GM11168 (cell line): Measurements from ENCODE around the gene STON1.
"Not testable (repeated sequence)": the region's sequence is repeated elsewhere in the genome, so short reads cannot be mapped to it uniquely, and the experiment has no call there.

ENCODE experiments used
- in situ Hi-C: fragments of 300-500 bp; cut with MboI; formaldehyde crosslinking; loops from one replicate; pipeline ENCODE4 v1.12.0; 2022; ENCODE audit warnings: low sequenced_read_pairs; ENCODE audit not compliant: unreplicated experiment

The STON1 gene

GRCh38 chr2:48525269-48525943 lies 4.5 kb upstream of the STON1 start:
- in situ Hi-C loops: no loop called here

GRCh38 chr2:48527226-48527885 lies 2.6 kb upstream of the STON1 start:
- in situ Hi-C loops: no loop called here

- in situ Hi-C loops: no loop called here
Observed at GRCh38 chr2:48528431-48528830, 1.5 kb upstream of the STON1 start.

GRCh38 chr2:48529194-48529593 lies 760 bp upstream of the STON1 start:
- in situ Hi-C loops: no loop called here

- in situ Hi-C loops: no loop called here
Observed at GRCh38 chr2:48529676-48530032, 300 bp upstream of the STON1 start.

- in situ Hi-C loops: no loop called here
Observed at GRCh38 chr2:48531141-48531648, 1.2 kb downstream of the STON1 start.

GRCh38 chr2:48532174-48532573 lies 2.2 kb downstream of the STON1 start:
- in situ Hi-C loops: no loop called here

- in situ Hi-C loops: no loop called here
Observed at GRCh38 chr2:48532824-48533223, 2.9 kb downstream of the STON1 start.

GRCh38 chr2:48534781-48535180 lies 4.8 kb downstream of the STON1 start:
- in situ Hi-C loops: no loop called here

GRCh38 chr2:48540237-48540935 lies 10.4 kb downstream of the STON1 start:
- in situ Hi-C loops: no loop called here

- in situ Hi-C loops: no loop called here
Observed at GRCh38 chr2:48541666-48542389, 11.9 kb downstream of the STON1 start.

GRCh38 chr2:48543895-48544294 lies 13.9 kb downstream of the STON1 start:
- in situ Hi-C loops: no loop called here

GRCh38 chr2:48545244-48545643 lies 15.3 kb downstream of the STON1 start:
- in situ Hi-C loops: no loop called here

GRCh38 chr2:48548840-48549239 lies 18.9 kb downstream of the STON1 start:
- in situ Hi-C loops: no loop called here

GRCh38 chr2:48549972-48550371 lies 20.0 kb downstream of the STON1 start:
- in situ Hi-C loops: no loop called here

GRCh38 chr2:48551548-48551947 lies 21.6 kb downstream of the STON1 start:
- in situ Hi-C loops: no loop called here

GRCh38 chr2:48555071-48555470 lies 25.1 kb downstream of the STON1 start:
- in situ Hi-C loops: not testable (repeated sequence)

GRCh38 chr2:48558456-48558855 lies 28.5 kb downstream of the STON1 start:
- in situ Hi-C loops: no loop called here

GRCh38 chr2:48560546-48561209 lies 30.7 kb downstream of the STON1 start:
- in situ Hi-C loops: no loop called here

GRCh38 chr2:48562281-48562680 lies 32.3 kb downstream of the STON1 start:
- in situ Hi-C loops: no loop called here
